ENCODE measurements around the gene CDK1. TPM values are rescaled to one million over a fixed set of nuclear protein-coding genes. Genes with fewer than 3 reads are reported as not detected.

Gene CDK1
- 1 to 10 TPM in 3 of 4 donors, under 1 TPM in 1; 0.66 to 3.5 (median 3.0) TPM for total RNA-seq

- peak within 1 kb of the TSS; percentile 39 to 72 (median 64) for H3K4me3 ChIP-seq
- peak within 1 kb of the TSS in 2 of 4 donors; percentile 27 to 51 for H3K27ac ChIP-seq
- no peaks in the 10 kb centered on the region for H3K9me3 ChIP-seq
- TF ChIP-seq CTCF (IDR thresholded peaks at IDR 0.05): peak in 1 of 5 experiments; percentile 10
- peak in 1 of 2 donors; percentile 17 for TF ChIP-seq POLR2A (IDR thresholded peaks at IDR 0.05)
- peak; percentile 61 to 72 for TF ChIP-seq EP300 (IDR thresholded peaks at IDR 0.05)
- peak; percentile 85 to 92 for DNase-seq (ENCODE audit: low spot score in 2 of 2)
- H3K4me1 ChIP-seq: peaks cover 0 to 16% (median 6%) of the 10 kb centered on the region in 4 donors
- H3K27me3 ChIP-seq: no peaks in the 10 kb centered on the region
- 1% methylated on average over 33 to 57 of the region's 58 CpGs for WGBS, 2 donors
- no peaks in the 10 kb centered on the region for H3K36me3 ChIP-seq
These were observed at the start of gene CDK1 for GRCh38 chr10:60778214-60778970. Gene CDK1 (plus strand): TSS chr10:60778478. CDS start chr10:60780166, 1,688 bp downstream.

- Histone ChIP-seq H3K4me3 (no peak overlapping the region), H3K27me3 (peaks cover 0 to 30% of the 10 kb centered on the region in 2 donors), H3K36me3 (no peaks in the 10 kb centered on the region), H3K4me1 (peaks cover 0 to 16% (median 2%) of the 10 kb centered on the region in 4 donors), H3K27ac (no peak overlapping the region), H3K9me3 (no peaks in the 10 kb centered on the region)
- DNase-seq (ENCODE audit: low spot score in 2 of 2): no peak
- no peak for TF ChIP-seq EP300 (IDR thresholded peaks at IDR 0.05)
- TF ChIP-seq POLR2A (IDR thresholded peaks at IDR 0.05): no peak
- TF ChIP-seq CTCF (IDR thresholded peaks at IDR 0.05): no peak
These were observed 49.2 kb upstream of the CDK1 start for GRCh38 chr10:60729106-60729505.

GRCh38 chr10:60731134-60731885 lies 47.0 kb upstream of the CDK1 start:
- Histone ChIP-seq H3K4me3 (peak overlapping the region in 1 of 4 donors; percentile 79), H3K36me3 (no peaks in the 10 kb centered on the region), H3K9me3 (no peaks in the 10 kb centered on the region), H3K4me1 (peaks cover 0 to 16% (median 2%) of the 10 kb centered on the region in 4 donors), H3K27me3 (peaks cover 0 to 47% of the 10 kb centered on the region in 2 donors), H3K27ac (peak overlapping the region in 1 of 4 donors; percentile 84)
- 84% methylated on average over 3 of the region's 3 CpGs for WGBS, 2 donors
- TF ChIP-seq EP300 (IDR thresholded peaks at IDR 0.05) (no peak), CTCF (IDR thresholded peaks at IDR 0.05) (no peak), POLR2A (IDR thresholded peaks at IDR 0.05) (no peak)
- DNase-seq (ENCODE audit: low spot score in 2 of 2): no peak

- DNase-seq (ENCODE audit: low spot score in 2 of 2): no peak
- Histone ChIP-seq H3K36me3 (no peaks in the 10 kb centered on the region), H3K4me3 (peak overlapping the region in 3 of 4 donors; percentile 55 to 79 (median 62)), H3K27me3 (peaks cover 0 to 47% of the 10 kb centered on the region in 2 donors), H3K4me1 (peaks cover 0 to 16% (median 2%) of the 10 kb centered on the region in 4 donors), H3K27ac (peak overlapping the region in 1 of 4 donors; percentile 84), H3K9me3 (no peaks in the 10 kb centered on the region)
- WGBS, 2 donors: 41 to 47% methylated on average over 20 of the region's 20 CpGs
- TF ChIP-seq CTCF (IDR thresholded peaks at IDR 0.05): no peak
These were observed 46.0 kb upstream of the CDK1 start for GRCh38 chr10:60732198-60732806.
